ENCODE results near the gene SLC9A7.

The SLC9A7 gene

DNA sequence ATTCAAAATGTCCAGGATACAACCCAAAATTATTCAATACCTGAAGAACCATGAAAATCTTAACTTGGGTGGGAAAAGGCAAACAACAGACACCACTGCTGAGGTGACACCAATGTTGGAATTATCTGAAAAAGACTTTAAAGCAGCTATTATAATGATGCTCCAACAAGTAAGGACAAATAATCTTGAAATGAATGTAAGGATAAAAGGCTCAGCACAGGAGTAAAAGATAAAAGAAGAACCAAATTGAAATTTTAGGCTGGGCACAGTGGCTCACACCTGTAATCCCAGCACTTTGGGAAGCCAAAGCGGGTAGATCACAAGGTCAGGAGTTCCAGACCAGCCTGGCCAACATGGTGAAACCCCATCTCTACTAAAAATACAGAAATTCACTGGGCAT lies 4.0 kb upstream of the SLC9A7 start:
- DNase-seq (ENCODE audit: insufficient read length, low spot score) (no peak), FAIRE-seq (no peak)
- TF ChIP-seq, protein P1, sequence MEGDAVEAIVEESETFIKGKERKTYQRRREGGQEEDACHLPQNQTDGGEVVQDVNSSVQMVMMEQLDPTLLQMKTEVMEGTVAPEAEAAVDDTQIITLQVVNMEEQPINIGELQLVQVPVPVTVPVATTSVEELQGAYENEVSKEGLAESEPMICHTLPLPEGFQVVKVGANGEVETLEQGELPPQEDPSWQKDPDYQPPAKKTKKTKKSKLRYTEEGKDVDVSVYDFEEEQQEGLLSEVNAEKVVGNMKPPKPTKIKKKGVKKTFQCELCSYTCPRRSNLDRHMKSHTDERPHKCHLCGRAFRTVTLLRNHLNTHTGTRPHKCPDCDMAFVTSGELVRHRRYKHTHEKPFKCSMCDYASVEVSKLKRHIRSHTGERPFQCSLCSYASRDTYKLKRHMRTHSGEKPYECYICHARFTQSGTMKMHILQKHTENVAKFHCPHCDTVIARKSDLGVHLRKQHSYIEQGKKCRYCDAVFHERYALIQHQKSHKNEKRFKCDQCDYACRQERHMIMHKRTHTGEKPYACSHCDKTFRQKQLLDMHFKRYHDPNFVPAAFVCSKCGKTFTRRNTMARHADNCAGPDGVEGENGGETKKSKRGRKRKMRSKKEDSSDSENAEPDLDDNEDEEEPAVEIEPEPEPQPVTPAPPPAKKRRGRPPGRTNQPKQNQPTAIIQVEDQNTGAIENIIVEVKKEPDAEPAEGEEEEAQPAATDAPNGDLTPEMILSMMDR (IDR thresholded peaks at IDR 0.05; ENCODE audit: insufficient read depth, missing control alignments), result no peak

DNA sequence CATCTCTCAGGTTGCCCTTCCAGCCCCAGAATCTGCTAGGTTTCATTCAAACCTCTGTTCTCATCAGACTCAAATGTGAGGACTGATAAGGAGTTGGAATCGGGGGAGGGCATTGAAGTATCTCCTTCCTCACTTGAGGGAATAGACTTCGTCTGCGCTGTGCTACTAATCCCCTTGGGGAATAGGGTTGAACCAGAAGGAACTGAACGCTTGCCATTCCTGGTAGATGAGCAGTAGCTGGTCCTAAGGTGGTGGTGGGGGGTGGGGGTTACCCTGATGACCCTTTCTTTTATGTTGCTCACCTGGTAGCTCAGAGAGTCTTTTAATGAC lies 692 bp upstream of the SLC9A7 start:
- no peak for FAIRE-seq
- no peak for DNase-seq (ENCODE audit: insufficient read length, low spot score)
- TF ChIP-seq, protein P1 (IDR thresholded peaks at IDR 0.05; ENCODE audit: insufficient read depth, missing control alignments), result no peak

DNA sequence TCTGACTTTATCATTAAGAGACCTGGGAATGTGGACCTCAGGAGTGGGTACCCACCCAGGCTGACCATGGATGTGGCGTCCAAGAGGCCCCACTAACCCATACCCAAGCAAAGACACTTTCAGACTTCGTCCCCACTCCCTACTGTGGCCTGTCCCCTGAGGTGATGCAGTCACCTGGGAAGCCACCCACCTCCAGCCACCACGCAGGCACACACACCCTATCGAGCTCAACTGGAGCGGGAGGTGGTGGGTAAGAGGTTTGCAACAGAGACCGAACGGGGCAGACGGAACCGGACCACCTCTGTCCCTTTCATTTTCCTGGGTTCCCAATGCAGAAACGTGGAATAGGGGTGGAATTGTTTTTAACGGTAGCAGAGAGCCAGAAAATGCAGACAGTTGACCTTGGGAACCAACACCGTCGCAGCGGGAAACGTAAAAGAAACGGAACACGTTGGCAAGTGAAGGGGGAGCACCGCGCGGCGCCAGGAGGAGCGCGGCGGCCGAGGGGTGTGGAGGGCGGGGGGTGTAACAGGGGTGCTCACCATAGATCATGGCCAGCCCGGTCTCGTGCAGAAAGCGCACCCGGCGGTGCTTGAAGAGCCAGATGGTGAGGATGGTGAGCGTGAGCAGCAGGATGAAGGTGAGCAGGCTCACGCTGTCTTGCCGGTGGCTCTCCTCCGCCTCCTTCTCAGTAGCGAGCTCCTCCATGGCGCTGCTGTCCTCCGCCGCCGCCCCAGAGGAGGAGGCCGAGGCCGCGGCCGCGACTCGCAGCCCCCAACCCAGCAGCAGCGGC lies 559 bp downstream of the SLC9A7 start:
- FAIRE-seq, result no peak
- TF ChIP-seq, protein P1 (IDR thresholded peaks at IDR 0.05; ENCODE audit: insufficient read depth, missing control alignments), result no peak
- no peak for DNase-seq (ENCODE audit: insufficient read length, low spot score)

DNA sequence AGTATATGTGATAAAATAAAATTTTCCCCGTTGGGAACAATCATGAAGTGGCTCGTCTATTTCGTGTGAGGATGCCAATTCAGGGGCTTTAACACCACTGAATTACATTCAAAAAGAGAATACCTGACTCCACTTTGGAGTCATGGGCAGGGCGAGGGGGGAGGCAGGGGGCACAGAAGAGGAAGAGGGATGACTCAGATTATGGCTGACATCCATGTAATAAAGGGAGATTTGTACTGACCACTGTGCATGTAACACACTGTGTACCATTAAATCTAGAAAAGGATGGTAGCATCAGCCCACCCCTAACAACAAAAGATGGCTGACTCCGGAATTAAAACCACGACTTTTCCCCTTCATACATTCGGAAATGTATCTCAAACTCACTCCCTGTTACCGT lies 1.3 kb downstream of the SLC9A7 start:
- DNase-seq (ENCODE audit: insufficient read length, low spot score), result no peak
- TF ChIP-seq, protein P1 (IDR thresholded peaks at IDR 0.05; ENCODE audit: insufficient read depth, missing control alignments), result no peak
- no peak for FAIRE-seq

DNA sequence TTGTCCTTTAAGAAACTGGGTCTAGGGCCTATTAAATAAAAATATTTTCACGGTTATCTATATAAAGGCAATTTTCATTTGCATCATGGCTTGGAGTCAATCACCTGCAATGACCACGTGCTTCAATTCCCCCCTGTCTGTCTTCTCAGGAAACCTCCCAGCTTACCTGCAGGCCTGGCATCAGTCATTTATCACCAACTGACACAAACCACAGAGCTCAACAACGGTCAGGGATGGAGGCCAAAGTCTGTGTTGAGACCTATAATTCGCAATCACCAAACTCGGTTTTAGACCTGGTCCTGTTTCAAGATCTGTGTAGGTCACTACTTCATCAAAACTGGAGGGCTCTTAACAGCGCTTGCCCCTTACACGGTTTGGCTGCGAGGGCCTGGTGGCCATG lies 1.9 kb downstream of the SLC9A7 start:
- no peak for FAIRE-seq
- TF ChIP-seq, protein P1 (IDR thresholded peaks at IDR 0.05; ENCODE audit: insufficient read depth, missing control alignments), result no peak
- no peak for DNase-seq (ENCODE audit: insufficient read length, low spot score)

DNA sequence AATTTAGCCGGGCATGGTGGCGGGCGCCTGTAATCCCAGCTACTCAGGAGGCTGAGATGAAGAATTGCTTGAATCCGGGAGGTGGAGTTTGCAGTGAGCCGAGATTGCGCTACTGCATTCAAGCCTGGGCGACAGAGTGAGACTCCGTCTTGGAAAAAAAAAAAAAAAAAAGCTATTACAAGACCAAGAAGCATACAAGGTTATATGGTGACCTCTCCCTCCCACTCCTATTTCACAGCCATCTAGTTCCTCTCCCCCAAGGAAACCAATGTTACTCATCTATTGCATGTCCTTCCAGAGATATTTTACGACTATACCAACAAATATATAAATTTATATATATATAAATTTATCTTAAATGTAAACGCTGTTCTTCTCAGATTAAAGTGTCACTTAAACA lies 3.2 kb downstream of the SLC9A7 start:
- FAIRE-seq (no peak), DNase-seq (ENCODE audit: insufficient read length, low spot score) (no peak)
- TF ChIP-seq, protein P1 (IDR thresholded peaks at IDR 0.05; ENCODE audit: insufficient read depth, missing control alignments), result no peak

DNA sequence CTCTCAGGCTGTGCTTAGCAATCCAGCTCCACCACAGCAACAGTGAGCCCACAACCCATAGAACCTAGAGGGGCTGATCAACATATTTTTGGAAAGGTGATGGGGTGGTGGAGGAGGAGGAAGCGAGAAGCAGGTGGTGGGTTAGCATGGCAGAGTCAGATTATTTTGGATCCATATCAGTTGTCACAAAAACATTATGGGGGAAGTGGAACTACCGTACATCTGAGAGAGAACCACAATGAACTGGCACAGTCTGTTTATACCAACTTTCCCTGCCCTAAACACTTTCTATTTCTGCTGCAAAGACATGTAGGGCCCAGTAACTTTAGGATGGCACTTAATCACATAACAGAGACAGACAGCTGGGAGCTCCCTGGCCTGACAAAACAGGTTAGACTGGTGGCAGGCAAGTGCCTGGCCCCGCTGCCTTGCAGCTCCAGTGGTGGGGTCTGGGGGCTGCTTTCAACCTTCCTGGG lies 4.3 kb downstream of the SLC9A7 start:
- DNase-seq (ENCODE audit: insufficient read length, low spot score) (no peak), FAIRE-seq (no peak)
- TF ChIP-seq, protein P1 (IDR thresholded peaks at IDR 0.05; ENCODE audit: insufficient read depth, missing control alignments), result no peak
